Endothelial cell of hepatic sinusoid (primary cell): Measurements from ENCODE around the gene SETDB1.
"Not testable (repeated sequence)": the region's sequence is repeated elsewhere in the genome, so short reads cannot be mapped to it uniquely, and the experiment has no call there.

Experiments
- in situ Hi-C: cut with HindIII; loops from 2 replicates; pipeline ENCODE4 v1.10.0; 2017; ENCODE audit warnings: low sequenced_read_pairs

The SETDB1 gene

DNA sequence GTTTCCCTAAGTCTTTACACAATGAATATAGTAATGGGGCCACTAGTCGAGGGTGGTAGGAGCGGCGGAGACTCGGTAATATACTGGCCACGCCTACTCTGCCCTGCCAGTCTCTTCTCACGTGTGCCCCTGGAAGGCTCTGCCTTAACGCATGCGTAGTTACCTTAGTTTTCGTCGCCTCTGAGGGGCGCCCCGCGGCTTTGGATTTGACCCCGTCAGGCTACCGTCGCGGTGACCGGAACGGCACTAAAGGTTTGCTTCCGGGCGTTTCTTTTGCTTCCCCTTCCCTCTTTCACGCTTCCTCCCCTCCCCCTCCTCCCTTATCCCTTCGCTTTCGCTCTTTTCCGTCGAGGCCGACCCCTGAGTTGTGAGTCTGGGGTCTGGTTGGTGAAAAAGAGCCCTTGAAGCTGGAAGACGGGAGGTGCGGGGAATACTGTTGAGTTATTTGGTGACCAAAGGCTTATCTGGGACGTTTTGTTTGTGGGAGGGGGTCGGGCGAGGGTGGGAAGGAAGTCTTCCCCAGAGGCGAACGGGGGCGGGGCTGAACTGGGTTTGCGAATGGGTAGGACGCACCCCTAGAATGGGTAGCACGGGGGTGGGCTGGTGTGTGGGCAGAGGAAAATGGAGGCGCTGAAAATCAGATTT is at the start of gene SETDB1:
Gene SETDB1 (plus strand): TSS at position 267 of the 645 bp plus-strand sequence. CDS start 1,352 bp downstream, outside the sequence.
- in situ Hi-C loops: no loop called here

DNA sequence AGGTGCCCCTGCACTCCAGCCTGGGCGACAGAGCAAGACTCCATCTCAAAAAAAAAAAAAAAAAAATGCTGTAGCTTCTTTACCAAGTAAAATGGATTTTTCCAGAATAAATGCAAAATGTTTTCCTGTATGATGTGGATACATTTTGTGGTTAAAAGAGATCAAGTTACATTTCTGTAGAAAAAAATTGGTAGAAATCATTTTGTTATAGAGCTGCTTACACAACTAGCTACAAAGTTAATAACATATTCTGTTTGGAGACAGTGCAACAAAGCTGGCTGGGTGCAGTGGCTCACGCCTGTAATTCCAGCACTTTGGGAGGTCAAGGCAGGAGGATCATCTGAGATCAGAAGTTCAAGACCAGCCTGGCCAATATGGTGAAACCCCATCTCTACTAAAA is 47.2 kb upstream of the SETDB1 start:
- in situ Hi-C loops: not testable (repeated sequence)

DNA sequence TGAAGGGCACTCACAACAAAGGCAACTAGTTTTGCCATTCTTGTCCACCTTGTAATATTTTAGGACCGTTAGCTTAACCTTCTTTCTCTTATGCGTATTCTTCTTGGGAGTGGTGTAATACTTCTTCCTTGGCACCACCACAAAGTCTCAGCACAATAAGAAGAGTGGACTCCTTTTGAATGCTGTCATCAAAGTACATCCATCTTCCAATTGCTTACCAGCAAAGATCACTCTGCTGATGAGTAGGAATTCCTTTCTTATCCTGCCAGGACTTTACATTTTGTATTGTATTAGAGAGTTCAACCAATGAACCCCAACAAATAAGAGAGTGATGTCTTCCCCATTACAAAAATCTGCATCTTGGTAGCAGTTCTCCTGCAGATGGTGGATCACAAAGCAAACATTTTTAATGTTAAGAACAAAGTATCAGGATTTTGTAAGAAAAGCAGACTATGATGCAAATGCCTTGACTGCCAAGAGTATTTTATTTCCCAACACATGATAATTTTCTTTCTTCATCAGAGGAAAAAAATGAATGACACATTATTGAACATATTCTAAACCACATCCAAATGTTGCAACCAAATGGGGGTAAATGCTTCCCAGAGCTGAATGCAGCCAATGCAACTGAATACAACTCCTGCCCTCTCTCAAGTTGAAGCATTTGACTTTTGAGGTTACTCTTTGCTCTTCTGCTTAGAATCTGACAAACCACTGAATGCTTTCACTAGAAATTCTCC is 44.7 kb upstream of the SETDB1 start:
- in situ Hi-C loops: no loop called here

DNA sequence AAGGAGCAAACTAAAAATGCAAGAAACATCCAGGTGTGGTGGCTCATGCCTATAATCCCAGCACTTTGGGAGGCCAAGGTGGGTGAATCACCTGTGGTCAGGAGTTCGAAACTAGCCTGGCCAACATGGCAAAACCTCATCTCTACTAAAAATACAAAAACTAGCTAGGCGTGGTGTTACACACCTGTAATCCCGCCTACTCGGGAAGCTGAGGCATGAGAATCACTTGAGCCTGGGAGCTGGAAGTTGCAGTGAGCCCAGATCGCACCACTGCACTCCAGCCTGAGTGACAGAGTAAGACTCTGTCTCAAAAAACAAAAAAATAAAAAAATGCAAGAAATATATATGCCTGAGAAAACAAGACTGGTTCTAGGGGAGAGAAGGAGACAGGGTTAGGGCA is 43.0 kb upstream of the SETDB1 start:
- in situ Hi-C loops: not testable (repeated sequence)

DNA sequence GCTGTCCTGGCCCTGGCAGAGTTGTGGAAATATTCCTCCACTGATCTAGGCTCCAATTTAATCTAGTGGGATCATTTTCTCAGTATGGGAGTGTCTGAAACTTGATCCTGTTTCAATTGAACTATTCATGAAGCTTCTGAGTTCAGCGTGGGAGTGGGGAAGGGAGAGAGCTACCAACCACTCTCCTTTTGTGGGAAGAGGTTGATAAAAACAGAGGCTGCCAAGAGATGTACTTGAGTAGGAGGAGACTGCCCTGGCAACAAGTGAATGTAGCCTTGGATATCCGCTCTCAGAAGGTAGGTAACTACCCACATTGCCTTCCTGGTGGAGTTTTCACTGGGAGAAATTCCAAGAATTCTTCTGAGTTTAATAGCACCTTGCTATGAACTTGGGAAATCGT is 39.1 kb upstream of the SETDB1 start, which contains the start of gene CTXND2:
Gene CTXND2 (plus strand): TSS at position 119 of the 400 bp plus-strand sequence. CDS start 25,179 bp downstream, outside the sequence.
- in situ Hi-C loops: no loop called here

DNA sequence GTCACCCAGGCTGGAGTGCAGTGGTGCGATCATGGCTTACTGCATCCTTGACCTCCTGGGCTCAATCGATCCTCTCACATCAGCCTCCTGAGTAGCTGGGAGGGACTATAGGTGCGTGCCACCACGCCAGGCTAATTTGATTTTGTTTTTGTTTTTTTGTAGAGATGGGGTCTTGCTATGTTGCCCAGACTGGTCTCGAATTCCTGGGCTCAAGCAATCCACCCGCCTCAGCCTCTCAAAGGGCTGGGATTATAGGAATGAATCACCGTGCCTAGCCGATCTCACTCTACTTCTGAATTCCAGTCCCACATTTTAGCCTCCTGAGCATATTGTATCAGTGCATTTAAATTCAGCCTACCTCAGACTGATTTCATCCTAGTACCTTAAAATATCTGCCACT is 37.4 kb upstream of the SETDB1 start:
- in situ Hi-C loops: no loop called here

DNA sequence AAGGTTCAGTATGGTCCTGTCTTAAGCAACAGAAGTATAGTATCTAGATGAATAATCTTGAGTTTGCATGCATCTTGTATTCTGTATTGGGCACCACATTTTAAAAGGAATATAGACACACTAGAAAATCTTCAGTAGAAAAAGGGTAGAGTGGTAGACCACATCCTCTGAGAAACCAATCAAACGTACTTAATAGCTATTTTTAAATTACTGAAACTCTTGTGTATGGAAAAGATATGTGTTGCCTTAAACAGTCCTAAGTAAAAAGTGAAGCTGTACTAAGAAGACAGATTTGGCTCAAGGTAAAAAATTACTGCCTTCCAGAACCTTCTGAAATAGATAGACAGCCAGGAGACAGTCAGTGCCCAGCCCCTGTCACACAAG is 36.1 kb upstream of the SETDB1 start:
- in situ Hi-C loops: loop anchor here (5.0 kb wide), 1 partner anchor 68 kb away; no protein-coding TSS in a partner anchor

DNA sequence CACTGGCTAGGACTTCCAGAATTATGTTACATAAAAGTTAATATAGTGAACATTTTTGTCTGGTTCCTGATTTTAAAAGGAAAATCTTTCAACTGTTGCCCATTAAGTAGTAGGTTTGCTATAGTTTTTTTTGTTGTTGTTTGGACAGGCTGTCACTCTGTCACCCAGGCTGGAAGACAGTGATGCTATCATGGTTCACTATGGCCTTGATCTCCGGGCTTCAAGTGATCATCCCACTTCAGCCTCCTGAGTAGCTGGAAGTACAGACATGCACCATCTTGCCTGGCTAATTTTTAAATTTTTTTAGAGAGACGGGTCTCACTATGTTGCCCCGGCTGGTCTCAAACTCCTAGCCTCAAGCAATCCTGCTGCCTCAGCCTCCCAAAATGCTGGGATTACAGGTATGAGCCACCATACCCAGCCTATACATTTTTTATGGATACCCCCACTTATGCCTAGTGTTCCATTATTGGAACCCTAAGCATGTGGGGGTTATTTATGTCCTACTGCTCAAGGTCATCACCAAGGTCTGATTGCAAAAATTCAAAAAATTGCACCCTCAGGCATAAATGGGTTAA is 32.7 kb upstream of the SETDB1 start:
- in situ Hi-C loops: loop anchor here (5.0 kb wide), 1 partner anchor 71 kb away; no protein-coding TSS in a partner anchor

DNA sequence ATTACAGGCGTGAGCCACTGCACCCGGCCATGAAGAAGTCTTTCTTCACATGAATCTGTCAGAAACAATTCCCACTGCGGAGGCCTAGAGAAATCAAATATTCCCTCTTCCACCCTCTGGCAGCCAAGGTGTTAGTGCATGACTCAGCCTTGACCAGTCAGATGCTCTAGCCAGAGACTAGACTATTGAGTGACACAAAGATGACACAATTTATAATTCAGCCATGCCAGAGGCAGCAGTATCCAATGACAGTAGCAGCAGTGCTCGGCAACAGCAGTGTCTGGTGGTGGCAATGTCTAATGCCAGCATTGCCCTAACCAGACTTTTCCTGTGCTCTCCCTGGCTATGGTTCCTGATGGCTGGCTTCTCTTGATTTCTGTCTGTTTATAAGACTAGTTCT is 30.5 kb upstream of the SETDB1 start:
- in situ Hi-C loops: no loop called here

DNA sequence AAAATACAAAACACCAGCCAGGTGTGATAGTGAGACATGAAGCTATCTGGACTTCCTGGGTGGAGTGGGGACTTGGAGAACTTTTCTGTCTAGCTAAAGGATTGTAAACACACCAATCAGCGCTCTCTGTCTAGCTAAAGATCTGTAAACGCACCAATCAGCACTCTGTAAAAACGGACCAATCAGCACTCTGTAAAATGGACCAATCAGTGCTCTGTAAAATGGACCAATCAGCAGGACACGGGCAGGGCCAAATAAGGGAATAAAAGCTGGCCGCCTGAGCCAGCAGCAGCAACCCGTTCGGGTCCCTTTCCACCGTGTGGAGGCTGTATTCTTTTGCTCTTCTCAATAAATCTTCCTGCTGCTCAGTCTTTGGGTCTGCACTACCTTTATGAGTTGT is 26.4 kb upstream of the SETDB1 start:
- in situ Hi-C loops: not testable (repeated sequence)

DNA sequence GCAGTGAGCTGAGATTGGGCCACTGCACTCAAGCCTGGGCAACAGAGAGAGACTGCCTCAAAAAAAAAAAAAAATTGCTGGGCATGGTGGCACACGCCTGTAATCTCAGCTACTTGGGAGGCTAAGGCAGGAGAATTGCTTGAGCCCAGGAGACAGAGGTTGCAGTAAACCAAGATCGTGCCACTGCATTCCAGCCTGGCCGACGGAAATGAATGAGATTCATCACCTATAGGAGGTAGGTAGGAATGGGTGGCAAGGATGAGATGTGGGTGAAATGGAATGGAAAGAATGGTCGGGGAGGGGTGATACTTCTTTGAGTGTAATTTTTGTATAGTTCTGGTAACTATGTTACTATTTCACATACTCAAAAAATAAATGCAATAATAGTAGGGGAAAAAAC is 23.8 kb upstream of the SETDB1 start:
- in situ Hi-C loops: no loop called here

DNA sequence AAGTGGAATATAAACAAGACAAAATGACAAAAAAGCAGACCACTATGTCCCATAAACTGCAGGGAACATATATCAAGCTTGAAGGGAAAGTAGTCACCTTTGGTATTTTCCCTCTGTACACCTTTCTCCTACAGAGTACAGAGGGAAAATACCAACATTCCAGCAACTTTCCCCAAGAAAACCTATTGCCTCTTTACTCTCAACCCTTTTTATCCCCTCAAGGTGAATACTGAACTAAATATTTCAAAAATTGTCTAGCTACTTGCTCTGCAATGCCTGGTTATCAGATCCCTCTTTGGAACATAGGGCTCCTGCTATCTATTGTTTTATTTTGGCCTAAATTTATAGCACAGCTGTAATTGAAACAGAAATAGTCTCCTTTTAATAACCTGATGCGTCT is 23.4 kb upstream of the SETDB1 start:
- in situ Hi-C loops: no loop called here

DNA sequence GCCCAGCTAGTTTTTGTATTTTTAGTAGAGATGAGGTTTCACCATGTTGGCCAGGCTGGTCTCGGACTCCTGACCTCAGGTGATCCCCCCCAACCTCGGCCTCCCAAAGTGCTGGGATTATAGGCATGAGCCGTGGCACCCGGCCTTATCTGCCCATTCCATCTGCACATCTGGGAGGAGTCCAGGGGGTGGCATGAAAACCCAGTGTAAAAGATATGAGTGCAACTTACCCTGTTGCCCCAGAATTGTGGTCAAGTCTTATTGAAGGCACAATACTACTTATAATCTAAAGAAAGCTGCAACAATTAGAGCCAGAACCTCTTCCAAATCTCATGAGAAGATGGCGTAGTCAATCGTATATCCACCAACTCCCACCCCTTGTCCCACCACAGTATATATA is 20.9 kb upstream of the SETDB1 start:
- in situ Hi-C loops: no loop called here

DNA sequence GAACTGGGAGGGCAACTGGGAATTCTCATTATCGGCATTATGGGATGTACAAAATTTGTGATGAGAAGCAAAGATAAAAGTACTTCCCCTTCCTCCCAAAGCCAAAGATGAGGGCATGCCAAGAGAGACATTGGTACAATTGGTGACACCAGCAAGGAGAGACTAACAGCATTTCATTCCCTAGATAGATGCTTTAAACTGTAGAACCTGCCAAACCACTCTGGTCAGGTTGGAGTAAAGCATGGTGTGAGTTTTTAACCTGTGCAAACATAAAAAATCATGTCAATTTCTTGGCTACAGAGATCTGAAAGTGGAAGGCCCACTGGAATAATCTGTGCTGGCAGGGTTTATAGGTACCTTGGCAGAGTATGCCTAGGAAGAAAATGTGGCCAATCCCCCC is 19.8 kb upstream of the SETDB1 start:
- in situ Hi-C loops: no loop called here

DNA sequence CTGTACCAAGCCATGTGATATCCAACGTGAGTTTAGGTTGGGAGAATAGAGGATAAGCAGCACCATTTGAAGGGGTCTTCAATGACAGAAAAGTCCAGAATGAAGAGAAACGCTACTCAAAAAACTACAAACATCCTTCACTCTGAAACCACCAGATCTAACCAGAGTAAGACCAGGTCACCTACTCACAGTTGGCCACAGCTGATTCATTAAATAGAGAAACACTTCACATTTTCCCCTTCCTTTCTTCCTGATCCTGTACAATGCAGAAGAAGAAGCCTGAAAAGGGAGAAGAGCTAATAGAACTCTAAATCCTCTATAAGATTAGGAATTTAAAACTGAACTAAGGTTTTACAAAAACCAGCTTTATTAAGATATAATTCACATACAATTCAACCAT is 19.4 kb upstream of the SETDB1 start:
- in situ Hi-C loops: no loop called here

DNA sequence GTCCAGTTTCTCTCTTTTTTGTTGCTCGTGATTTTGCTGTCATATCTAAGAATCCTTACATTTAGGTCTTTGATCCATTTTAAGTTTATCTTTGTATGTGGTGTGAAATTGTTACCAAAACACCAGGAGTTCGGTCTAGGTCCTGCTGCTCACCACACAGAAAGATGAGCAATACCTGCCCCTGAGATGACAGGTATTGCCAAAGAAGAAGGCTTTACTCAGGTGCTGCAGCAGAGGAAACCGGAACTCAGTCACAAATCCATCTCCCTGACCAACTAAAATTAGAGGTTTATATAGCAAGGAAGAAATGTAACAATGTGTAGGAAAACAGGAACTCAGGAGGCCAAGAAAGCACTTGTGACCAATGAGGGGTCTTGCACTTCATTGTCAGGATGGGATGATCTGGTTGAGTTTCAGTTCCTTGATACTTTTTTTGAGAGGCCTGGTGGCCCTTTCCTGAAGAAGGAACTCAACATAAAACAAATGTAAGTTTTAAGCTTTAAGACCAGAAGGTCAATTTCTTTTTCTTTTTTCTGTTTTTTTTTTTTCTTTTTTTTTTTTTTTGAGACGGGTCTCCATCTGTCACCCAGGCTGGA is 16.5 kb upstream of the SETDB1 start:
- in situ Hi-C loops: no loop called here

DNA sequence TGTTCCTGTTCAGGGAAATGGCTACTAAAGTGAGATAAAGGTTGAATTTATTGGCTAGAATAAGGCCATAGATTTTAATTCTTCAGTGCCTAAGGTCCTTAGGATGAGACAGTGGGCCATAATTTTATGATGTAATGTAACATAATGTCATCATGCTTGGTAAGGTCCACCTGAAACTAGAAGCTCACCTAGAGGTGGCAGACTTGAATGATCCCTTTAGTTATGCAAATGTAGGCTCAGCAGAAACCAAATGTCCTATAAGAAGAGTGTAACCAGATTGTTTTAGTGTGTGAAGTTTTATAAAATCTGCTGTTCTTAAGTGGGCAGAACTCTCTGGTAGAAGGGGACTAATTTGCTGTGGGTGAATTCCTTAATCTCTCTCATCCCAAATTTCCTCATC is 13.5 kb upstream of the SETDB1 start:
- in situ Hi-C loops: no loop called here

DNA sequence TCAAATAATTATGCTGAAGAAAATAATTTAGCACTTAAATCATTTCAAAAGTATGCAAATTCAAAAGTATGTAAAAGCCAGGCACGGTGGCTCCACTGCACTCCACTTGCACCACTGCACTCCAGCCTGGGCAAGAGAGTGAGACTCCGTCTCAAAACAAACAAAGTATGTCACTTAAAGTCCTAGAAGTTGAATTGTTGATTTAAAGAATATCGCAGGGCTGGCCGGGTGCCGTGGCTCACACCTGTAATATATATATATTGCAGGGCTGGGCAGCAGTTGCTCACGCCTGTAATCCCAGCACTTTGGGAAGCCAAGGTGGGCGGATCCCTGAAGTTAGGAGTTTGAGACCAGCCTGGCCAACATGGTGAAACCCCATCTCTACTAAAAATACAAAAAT is 8.8 kb upstream of the SETDB1 start:
- in situ Hi-C loops: no loop called here

DNA sequence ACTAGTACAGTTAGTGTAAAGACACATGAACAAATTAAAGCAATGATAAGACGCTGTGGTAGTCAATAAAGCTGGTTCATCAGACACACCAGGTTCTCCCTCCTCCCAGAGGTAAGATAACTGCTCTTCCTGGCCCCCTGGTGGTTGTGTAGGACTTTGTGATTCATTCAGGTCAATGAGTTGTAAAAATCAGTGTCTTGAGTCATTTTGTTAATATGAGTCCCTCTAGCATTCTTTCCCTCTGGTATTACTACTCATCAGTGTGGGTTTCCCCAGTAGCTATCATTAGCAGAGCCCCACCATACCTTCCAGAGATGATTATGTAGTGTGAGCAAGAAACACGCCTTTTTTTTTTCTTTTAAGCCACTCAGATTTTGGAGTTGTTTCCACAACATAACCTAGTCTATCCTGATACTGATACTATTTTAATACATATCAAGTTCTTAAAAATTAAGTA is 3.6 kb upstream of the SETDB1 start:
- in situ Hi-C loops: no loop called here

DNA sequence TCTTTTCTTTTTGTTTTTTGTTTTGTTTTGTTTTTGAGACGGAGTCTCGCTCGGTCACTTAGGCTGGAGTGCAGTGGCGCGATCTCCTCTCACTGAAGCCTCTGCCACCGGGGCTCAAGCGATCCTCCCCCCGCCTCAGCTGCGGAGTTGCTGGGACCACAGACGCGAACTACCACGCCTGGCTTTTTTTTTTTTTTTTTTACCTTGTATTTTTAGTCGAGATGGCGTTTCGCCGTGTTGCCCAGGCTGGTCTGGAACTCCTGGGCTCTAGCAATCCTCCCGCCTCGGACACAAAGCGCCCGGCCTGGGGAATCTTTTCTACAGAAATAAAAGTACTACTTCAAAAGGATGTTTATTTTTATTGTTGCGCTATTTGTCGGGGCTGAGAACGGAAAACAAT is 1.1 kb upstream of the SETDB1 start:
- in situ Hi-C loops: no loop called here

DNA sequence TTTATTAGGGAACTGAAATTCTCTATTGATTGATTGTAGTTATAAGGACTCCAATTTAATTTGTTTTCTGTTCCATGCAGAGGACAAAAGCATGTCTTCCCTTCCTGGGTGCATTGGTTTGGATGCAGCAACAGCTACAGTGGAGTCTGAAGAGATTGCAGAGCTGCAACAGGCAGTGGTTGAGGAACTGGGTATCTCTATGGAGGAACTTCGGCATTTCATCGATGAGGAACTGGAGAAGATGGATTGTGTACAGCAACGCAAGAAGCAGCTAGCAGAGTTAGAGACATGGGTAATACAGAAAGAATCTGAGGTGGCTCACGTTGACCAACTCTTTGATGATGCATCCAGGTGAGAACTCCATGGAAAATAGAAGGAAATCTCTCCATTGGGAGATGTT is 1.5 kb downstream of the SETDB1 start:
- in situ Hi-C loops: no loop called here

DNA sequence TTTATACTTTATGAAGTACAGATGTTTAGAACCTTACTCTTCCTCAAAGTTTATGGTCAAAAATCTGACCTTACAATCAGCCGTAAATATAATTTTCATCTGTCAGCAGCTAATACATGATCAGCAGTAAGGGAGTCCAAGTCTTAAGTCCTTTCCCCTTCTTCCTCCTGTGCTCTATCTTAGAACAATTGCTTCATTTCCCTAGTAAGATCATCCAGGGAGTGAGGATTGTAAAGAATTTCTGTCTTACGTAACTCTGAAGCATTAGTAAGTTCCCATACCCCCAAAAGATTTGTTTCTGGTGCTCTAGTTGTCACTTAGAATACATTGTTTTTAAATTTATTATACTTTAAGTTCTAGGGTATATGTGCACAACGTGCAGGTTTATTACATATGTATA is 2.1 kb downstream of the SETDB1 start:
- in situ Hi-C loops: no loop called here
